Heart left ventricle (tissue), 13 donors: Measurements from ENCODE around the gene JPH2.

Experiments used
- CTCF ChIP-seq, 12 donors: fragments of 200-600 bp; sonication (generic) in 4 of 12; IDR thresholded peaks; one replicate each; pipeline versions ENCODE4 v1.5.0 to v1.8.0; 2018 to 2022; ENCODE audit warnings: antibody characterized with exemption in 12 of 12, mild to moderate bottlenecking in 5 of 12
- POLR2A ChIP-seq, 2 donors: fragments of 450-650 bp; IDR thresholded peaks; one replicate each; pipeline ENCODE4 v1.6.1; 2017; ENCODE audit warnings: antibody characterized with exemption in 2 of 2, mild to moderate bottlenecking in 2 of 2, moderate library complexity in 2 of 2
- donor health status: ischemic (EF 13 %, LVEDD 7.1; RV severe dilation, severe dysfunction).
- donor health status: DM: no; HTN: yes; CAD: no.
- donor health status: DM: no; HTN: no; CAD: no.
- donor health status: ischemic (EF 25% LVEDD 6.9; RV normal size, moderate dysfunction).
- donor health status: ischemic (EF 25% LVEDD 5.7; RV mildly dilated, moderate dysfunction).
- donor health status: ischemic (EF 35%, LVEDD 5.7; RV mildly dilated, moderate dysfunction).
- donor health status: nonischemic (EF 11% LVEDD 7.7; RV severe dilation, severe dysfunction).
- donor health status: DM: yes; HTN: yes; CAD: no.
- donor health status: PGD.
- donor health status: ischemic (EF 29% LVEDD 5.4; RV normal size, mild dysfunction).
- donor health status: nonischemic (EF 23%, LVEDD 6.1; RV moderate dilation, normal function).

DNA sequence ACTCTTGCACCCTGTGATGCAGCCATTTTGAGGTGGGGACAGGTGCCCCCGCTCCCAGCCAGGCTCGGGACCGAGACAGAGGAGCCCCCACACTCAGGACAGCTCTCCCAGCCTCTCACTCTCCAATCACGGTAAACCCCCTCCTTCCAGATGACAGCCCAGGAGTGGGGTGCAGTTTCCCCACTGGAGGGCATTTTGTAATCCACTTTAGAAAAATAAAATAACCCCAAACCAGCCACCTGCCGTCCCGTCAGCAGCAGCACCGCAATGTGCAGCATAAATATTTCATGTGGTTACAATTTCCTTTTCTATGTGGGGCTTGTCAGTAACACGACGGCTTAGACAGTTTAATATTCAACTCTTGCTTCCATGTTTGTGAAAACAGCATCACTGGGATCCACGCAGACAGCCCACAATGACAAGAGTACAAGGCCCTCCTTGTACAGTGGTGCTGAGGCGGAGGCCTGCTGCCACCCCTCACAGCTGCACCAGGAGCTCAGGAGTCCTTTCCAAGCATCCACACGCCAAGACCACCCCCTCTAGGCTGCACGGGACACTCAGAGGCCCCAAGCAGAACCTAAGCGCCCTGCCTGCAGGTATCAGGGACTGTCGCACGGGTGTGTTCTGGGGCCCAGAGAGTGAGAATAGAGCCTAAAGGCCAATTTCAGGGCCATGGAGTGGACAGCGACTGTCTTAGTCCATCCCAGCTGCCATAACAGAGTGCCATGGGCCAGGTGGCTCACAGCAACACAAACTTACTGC is 116.7 kb downstream of the JPH2 start:
- TF ChIP-seq POLR2A (IDR thresholded peaks at IDR 0.05): no peak
- no peak for TF ChIP-seq CTCF (IDR thresholded peaks at IDR 0.05)
